Measurements from ENCODE around the gene DAP3. TPM values are rescaled to one million over a fixed set of nuclear protein-coding genes. Genes with fewer than 3 reads are reported as not detected.
A peak's percentile ranks its signal among the peaks of the same experiment; 100 is the strongest.

Gene DAP3
- total RNA-seq, 4 donors from 2014 or later: 158 to 204 (median 186) TPM

GRCh38 chr1:155691992-155692528, 3.2 kb downstream of the DAP3 start:
- Histone ChIP-seq H3K9me3 (no peaks in the 10 kb centered on the region), H3K36me3 (peaks cover 0 to 18% of the 10 kb centered on the region in 2 donors), H3K4me3 (no peak overlapping the region), H3K4me1 (peaks cover 40 to 51% of the 10 kb centered on the region in 2 donors), H3K27ac (no peak overlapping the region), H3K27me3 (no peaks in the 10 kb centered on the region)
- no peak for DNase-seq
- in situ Hi-C loops (cut with MboI; ENCODE audit: low sequenced_read_pairs in 4 of 4): no loop called here
- no peak for ATAC-seq
- no peak for TF ChIP-seq POLR2A (IDR thresholded peaks at IDR 0.05)
- TF ChIP-seq, protein P1, sequence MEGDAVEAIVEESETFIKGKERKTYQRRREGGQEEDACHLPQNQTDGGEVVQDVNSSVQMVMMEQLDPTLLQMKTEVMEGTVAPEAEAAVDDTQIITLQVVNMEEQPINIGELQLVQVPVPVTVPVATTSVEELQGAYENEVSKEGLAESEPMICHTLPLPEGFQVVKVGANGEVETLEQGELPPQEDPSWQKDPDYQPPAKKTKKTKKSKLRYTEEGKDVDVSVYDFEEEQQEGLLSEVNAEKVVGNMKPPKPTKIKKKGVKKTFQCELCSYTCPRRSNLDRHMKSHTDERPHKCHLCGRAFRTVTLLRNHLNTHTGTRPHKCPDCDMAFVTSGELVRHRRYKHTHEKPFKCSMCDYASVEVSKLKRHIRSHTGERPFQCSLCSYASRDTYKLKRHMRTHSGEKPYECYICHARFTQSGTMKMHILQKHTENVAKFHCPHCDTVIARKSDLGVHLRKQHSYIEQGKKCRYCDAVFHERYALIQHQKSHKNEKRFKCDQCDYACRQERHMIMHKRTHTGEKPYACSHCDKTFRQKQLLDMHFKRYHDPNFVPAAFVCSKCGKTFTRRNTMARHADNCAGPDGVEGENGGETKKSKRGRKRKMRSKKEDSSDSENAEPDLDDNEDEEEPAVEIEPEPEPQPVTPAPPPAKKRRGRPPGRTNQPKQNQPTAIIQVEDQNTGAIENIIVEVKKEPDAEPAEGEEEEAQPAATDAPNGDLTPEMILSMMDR (IDR thresholded peaks at IDR 0.05 in 4 of 5, conservative IDR thresholded peaks at IDR 0.05 in 1 of 5): no peak
- intact Hi-C loops (cut with DNase I; ENCODE audit: low total_unique reads): no loop called here

DNA sequence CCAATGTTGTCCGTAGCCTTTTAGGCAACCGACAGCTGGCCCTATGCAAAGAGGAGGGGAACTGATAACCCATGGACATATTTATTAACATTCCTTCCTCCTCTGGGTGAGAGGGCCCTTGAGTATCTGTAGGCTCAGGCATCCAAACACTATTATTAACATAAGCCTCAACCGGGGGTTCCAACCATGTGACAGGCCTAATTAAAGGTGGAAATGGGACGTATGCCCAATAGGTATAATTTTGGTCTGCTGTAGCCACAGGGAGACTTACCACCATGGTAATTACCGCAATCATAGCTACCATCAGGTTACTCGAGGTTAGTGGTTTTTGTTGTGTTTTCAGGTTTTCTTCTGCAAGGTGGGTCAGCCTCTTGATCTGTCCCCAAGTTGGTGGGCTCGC, 5.3 kb downstream of the DAP3 start:
- Histone ChIP-seq H3K9me3 (no peaks in the 10 kb centered on the region), H3K36me3 (peaks cover 0 to 18% of the 10 kb centered on the region in 2 donors), H3K4me3 (no peak overlapping the region), H3K4me1 (peaks cover 40 to 51% of the 10 kb centered on the region in 2 donors), H3K27me3 (no peaks in the 10 kb centered on the region), H3K27ac (no peak overlapping the region)
- intact Hi-C loops (cut with DNase I; ENCODE audit: low total_unique reads) (no loop called here), in situ Hi-C loops (cut with MboI; ENCODE audit: low sequenced_read_pairs in 4 of 4) (no loop called here)
- DNase-seq: no peak
- no peak for ATAC-seq
- TF ChIP-seq, protein P1 (IDR thresholded peaks at IDR 0.05 in 4 of 5, conservative IDR thresholded peaks at IDR 0.05 in 1 of 5): no peak
- TF ChIP-seq POLR2A (IDR thresholded peaks at IDR 0.05): no peak

- Histone ChIP-seq H3K36me3 (peaks cover 0 to 18% of the 10 kb centered on the region in 2 donors), H3K27me3 (no peaks in the 10 kb centered on the region), H3K4me3 (peak overlapping the region in 1 of 4 donors; percentile 2), H3K27ac (peak overlapping the region; percentile 0 to 48 (median 15)), H3K9me3 (no peaks in the 10 kb centered on the region), H3K4me1 (peaks cover 33 to 45% of the 10 kb centered on the region in 2 donors)
- peak; percentile 94 to 96 for ATAC-seq
- in situ Hi-C loops (cut with MboI; ENCODE audit: low sequenced_read_pairs in 4 of 4): no loop called here
- peak in 1 of 2 donors; percentile 47 for DNase-seq
- TF ChIP-seq, protein P1 (IDR thresholded peaks at IDR 0.05 in 4 of 5, conservative IDR thresholded peaks at IDR 0.05 in 1 of 5): no peak
- no peak for TF ChIP-seq POLR2A (IDR thresholded peaks at IDR 0.05)
- intact Hi-C loops (cut with DNase I; ENCODE audit: low total_unique reads): no loop called here
Observed at GRCh38 chr1:155695072-155695471, 6.2 kb downstream of the DAP3 start.

GRCh38 chr1:155695608-155696007, 6.7 kb downstream of the DAP3 start:
- H3K4me3 ChIP-seq: peak overlapping the region in 1 of 4 donors; percentile 2
- ATAC-seq (no peak), DNase-seq (no peak)
- TF ChIP-seq, protein P1 (IDR thresholded peaks at IDR 0.05 in 4 of 5, conservative IDR thresholded peaks at IDR 0.05 in 1 of 5): no peak
- no peak for TF ChIP-seq POLR2A (IDR thresholded peaks at IDR 0.05)
- H3K4me1 ChIP-seq: peaks cover 28 to 40% of the 10 kb centered on the region in 2 donors
- intact Hi-C loops (cut with DNase I; ENCODE audit: low total_unique reads): no loop called here
- in situ Hi-C loops (cut with MboI; ENCODE audit: low sequenced_read_pairs in 4 of 4): no loop called here
- H3K27ac ChIP-seq: peak overlapping the region in 2 of 4 donors; percentile 3 to 48
- no peaks in the 10 kb centered on the region for H3K9me3 ChIP-seq
- no peaks in the 10 kb centered on the region for H3K27me3 ChIP-seq
- peaks cover 0 to 18% of the 10 kb centered on the region in 2 donors for H3K36me3 ChIP-seq

- intact Hi-C loops (cut with DNase I; ENCODE audit: low total_unique reads) (no loop called here), in situ Hi-C loops (cut with MboI; ENCODE audit: low sequenced_read_pairs in 4 of 4) (no loop called here)
- Histone ChIP-seq H3K36me3 (peaks cover 0 to 11% of the 10 kb centered on the region in 2 donors), H3K4me3 (no peak overlapping the region), H3K27ac (no peak overlapping the region), H3K27me3 (no peaks in the 10 kb centered on the region), H3K4me1 (peaks cover 26 to 32% of the 10 kb centered on the region in 2 donors), H3K9me3 (no peaks in the 10 kb centered on the region)
- ATAC-seq: no peak
- TF ChIP-seq POLR2A (IDR thresholded peaks at IDR 0.05): no peak
- TF ChIP-seq, protein P1 (IDR thresholded peaks at IDR 0.05 in 4 of 5, conservative IDR thresholded peaks at IDR 0.05 in 1 of 5): no peak
- no peak for DNase-seq
Observed at GRCh38 chr1:155696524-155696923, 7.6 kb downstream of the DAP3 start.

Measured in gastrocnemius medialis (tissue), 4 donors.